Glutamatergic neuron (in vitro differentiated cells): ENCODE data around the gene ALCAM. TPM values are rescaled to one million over a fixed set of nuclear protein-coding genes. Genes with fewer than 3 reads are reported as not detected.
"Not testable (repeated sequence)": the region's sequence is repeated elsewhere in the genome, so short reads cannot be mapped to it uniquely, and the experiment has no call there.

Source experiments
- DNase-seq: peaks from one replicate; pipeline ENCODE4 v3.0.0; 2022
- H3K27ac Mint-ChIP-seq: one replicate; pipeline ENCODE4 v1.8.0; 2020; ENCODE audit warnings: mild to moderate bottlenecking, mixed read lengths, inconsistent platforms; ENCODE audit not compliant: unreplicated experiment
- H3K27me3 Mint-ChIP-seq: one replicate; pipeline ENCODE4 v1.8.0; 2020; ENCODE audit warnings: mild to moderate bottlenecking, moderate library complexity, mixed read lengths, inconsistent platforms; ENCODE audit not compliant: unreplicated experiment
- H3K36me3 Mint-ChIP-seq: one replicate; pipeline ENCODE4 v1.8.0; 2020; ENCODE audit warnings: mild to moderate bottlenecking, mixed read lengths, inconsistent platforms; ENCODE audit not compliant: unreplicated experiment
- H3K4me1 Mint-ChIP-seq: one replicate; pipeline ENCODE4 v1.8.0; 2020; ENCODE audit warnings: mild to moderate bottlenecking, low read depth, mixed read lengths, inconsistent platforms; ENCODE audit not compliant: unreplicated experiment
- H3K4me3 Mint-ChIP-seq: one replicate; pipeline ENCODE4 v1.8.0; 2020; ENCODE audit warnings: mild to moderate bottlenecking, mixed read lengths, inconsistent platforms; ENCODE audit not compliant: unreplicated experiment
- H3K9me3 Mint-ChIP-seq: one replicate; pipeline ENCODE4 v1.8.0; 2020; ENCODE audit warnings: mild to moderate bottlenecking, moderate library complexity, mixed read lengths, inconsistent platforms; ENCODE audit not compliant: unreplicated experiment
- total RNA-seq: library from RNA; stranded (reverse); fragmentation: NEBNext Ultra II Directional; extraction: Animal tissue kit (Norgen Biotek cat#: 25700); gene quantifications from one replicate; pipeline ENCODE4 v1.2.1, GENCODE V29; 2021; ENCODE audit not compliant: unreplicated experiment
- TF ChIP-seq, protein P1 (sequence below): fragments of 200-600 bp; sonication (generic); IDR thresholded peaks from one replicate; pipeline ENCODE4 v1.5.0; 2021; ENCODE audit not compliant: partially characterized antibody, unreplicated experiment

Gene ALCAM
- total RNA-seq, 1 donor from 2014 or later: 115 TPM

DNA sequence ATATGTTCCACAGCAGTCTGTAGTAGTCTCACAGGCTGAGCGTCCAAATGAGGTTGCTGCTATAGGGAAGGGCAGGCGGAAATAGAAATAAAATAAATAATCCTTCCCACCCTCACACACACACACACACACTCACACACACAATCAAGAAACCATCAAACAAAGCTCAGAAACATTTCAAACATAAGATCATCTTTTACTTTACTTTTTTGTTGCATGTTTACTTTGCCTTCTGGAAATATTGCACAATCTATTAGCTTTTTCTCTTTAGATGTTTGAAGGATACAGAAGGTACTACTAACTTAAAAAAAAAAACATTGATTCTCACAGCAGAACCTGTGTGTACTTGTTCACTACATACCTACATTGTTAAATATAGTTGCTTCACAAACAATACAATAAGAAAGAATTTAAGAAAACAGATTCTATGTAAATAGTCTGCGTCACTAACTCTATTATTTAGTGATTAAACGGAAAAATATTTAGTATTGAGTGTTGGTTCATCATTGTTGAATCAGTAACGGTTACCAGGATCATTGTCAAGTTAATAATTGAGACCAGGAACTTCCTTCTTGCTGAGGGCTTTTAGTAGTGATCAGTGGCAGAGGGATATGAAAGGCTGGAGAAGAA lies 20.5 kb downstream of the ALCAM start:
- peaks cover 10% of the 10 kb centered on the region for H3K27me3 Mint-ChIP-seq
- H3K4me1 Mint-ChIP-seq: no peaks in the 10 kb centered on the region
- TF ChIP-seq, protein P1, sequence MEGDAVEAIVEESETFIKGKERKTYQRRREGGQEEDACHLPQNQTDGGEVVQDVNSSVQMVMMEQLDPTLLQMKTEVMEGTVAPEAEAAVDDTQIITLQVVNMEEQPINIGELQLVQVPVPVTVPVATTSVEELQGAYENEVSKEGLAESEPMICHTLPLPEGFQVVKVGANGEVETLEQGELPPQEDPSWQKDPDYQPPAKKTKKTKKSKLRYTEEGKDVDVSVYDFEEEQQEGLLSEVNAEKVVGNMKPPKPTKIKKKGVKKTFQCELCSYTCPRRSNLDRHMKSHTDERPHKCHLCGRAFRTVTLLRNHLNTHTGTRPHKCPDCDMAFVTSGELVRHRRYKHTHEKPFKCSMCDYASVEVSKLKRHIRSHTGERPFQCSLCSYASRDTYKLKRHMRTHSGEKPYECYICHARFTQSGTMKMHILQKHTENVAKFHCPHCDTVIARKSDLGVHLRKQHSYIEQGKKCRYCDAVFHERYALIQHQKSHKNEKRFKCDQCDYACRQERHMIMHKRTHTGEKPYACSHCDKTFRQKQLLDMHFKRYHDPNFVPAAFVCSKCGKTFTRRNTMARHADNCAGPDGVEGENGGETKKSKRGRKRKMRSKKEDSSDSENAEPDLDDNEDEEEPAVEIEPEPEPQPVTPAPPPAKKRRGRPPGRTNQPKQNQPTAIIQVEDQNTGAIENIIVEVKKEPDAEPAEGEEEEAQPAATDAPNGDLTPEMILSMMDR: no peak
- peaks cover 28% of the 10 kb centered on the region for H3K36me3 Mint-ChIP-seq
- DNase-seq: no peak
- peaks cover 4% of the 10 kb centered on the region for H3K9me3 Mint-ChIP-seq
- H3K4me3 Mint-ChIP-seq: no peak overlapping the region
- no peak overlapping the region for H3K27ac Mint-ChIP-seq

DNA sequence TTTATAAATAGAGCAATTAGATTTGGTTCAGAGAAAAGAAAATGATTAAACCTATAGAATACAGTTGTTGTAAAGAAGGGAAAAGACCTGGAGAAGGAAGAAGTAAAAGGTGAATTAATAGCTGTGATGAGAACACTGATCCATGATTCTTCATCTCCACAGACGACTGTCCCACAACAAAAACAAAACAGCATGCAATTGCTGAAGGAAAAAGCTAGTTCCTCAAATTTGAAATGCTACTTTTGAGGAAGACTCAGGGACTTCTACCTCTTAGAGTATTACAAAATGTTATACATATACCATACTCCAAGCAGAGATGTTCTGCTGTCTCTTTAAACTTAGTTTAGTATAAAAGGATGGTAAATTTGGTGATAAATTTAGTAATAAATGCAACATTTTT lies 21.5 kb downstream of the ALCAM start:
- H3K4me1 Mint-ChIP-seq: no peaks in the 10 kb centered on the region
- H3K4me3 Mint-ChIP-seq: no peak overlapping the region
- TF ChIP-seq, protein P1: no peak
- peaks cover 6% of the 10 kb centered on the region for H3K9me3 Mint-ChIP-seq
- H3K27ac Mint-ChIP-seq: no peak overlapping the region
- H3K27me3 Mint-ChIP-seq: peaks cover 10% of the 10 kb centered on the region
- peaks cover 24% of the 10 kb centered on the region for H3K36me3 Mint-ChIP-seq
- DNase-seq: no peak

GRCh38 chr3:105389759-105390158 lies 23.1 kb downstream of the ALCAM start:
- peaks cover 23% of the 10 kb centered on the region for H3K36me3 Mint-ChIP-seq
- not testable (repeated sequence) for DNase-seq, H3K27me3 Mint-ChIP-seq, H3K4me3 Mint-ChIP-seq, H3K4me1 Mint-ChIP-seq, H3K9me3 Mint-ChIP-seq, H3K27ac Mint-ChIP-seq

- not testable (repeated sequence) for H3K9me3 Mint-ChIP-seq, H3K27ac Mint-ChIP-seq, H3K27me3 Mint-ChIP-seq, H3K4me1 Mint-ChIP-seq, H3K4me3 Mint-ChIP-seq, DNase-seq
- H3K36me3 Mint-ChIP-seq: peaks cover 23% of the 10 kb centered on the region
Observed at GRCh38 chr3:105392598-105392997, 25.9 kb downstream of the ALCAM start.

DNA sequence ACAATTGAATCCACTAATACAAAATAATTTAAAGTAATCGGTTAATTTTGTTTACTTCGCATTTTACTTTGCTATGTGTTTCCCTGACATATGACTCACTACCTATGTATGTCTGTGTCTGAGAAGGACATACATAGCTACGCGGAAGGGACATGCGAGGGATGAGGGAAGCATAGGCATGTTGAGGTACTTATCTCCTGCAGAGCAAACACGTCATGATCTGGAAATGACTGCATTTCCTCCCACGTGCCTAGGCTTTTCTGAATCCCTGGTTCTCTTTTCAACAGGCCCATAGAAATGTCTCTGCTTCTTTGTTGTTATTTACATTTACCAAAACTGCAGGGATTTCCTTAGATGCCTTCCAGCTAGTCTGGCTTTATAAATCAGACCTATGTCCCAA lies 27.5 kb downstream of the ALCAM start:
- H3K36me3 Mint-ChIP-seq: peaks cover 23% of the 10 kb centered on the region
- H3K9me3 Mint-ChIP-seq: peaks cover 6% of the 10 kb centered on the region
- TF ChIP-seq, protein P1: no peak
- H3K4me1 Mint-ChIP-seq: no peaks in the 10 kb centered on the region
- H3K27ac Mint-ChIP-seq: no peak overlapping the region
- H3K27me3 Mint-ChIP-seq: peaks cover 10% of the 10 kb centered on the region
- H3K4me3 Mint-ChIP-seq: no peak overlapping the region
- no peak for DNase-seq

DNA sequence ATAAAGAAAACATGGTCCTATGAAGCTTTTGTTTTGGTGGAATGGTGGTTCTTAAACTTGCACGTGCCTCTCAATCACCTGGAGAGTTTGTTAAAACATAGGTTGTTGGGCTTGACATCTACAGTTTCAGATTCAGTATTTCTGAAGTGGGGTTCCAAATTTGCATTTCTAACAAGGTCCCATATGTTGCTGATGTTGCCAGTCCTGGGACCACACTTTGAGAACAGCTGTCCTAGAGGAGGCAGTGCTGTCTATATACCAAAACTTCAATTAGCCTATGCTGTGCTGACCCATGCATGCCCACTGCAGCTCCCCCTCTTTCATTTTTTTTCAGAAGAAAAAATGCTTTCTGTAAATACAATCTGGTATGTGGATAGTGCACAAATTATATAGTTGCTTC lies 31.3 kb downstream of the ALCAM start:
- no peak for DNase-seq
- Mint-ChIP-seq H3K4me1 (no peaks in the 10 kb centered on the region), H3K27me3 (peaks cover 1% of the 10 kb centered on the region), H3K9me3 (no peaks in the 10 kb centered on the region), H3K4me3 (no peak overlapping the region), H3K36me3 (no peaks in the 10 kb centered on the region), H3K27ac (no peak overlapping the region)
- TF ChIP-seq, protein P1: no peak
